ENCODE results near the gene TSPAN4.

TSPAN4 gene

GRCh38 chr11:834371-835316 lies 8.0 kb upstream of the TSPAN4 start:
- TF ChIP-seq TSHZ2 (CRISPR knock-in tag; IDR thresholded peaks at IDR 0.05) (no peak), CSDC2 (CRISPR knock-in tag; IDR thresholded peaks at IDR 0.05) (0 out of 2 replicates have a peak, but pooled peaks have one; percentile 24), ZNF565 (CRISPR knock-in tag; conservative IDR thresholded peaks at IDR 0.05; ENCODE audit: low read depth) (0 out of 2 replicates have a peak, but pooled peaks have one; percentile 3), CREB5 (CRISPR knock-in tag; IDR thresholded peaks at IDR 0.05; ENCODE audit: low read depth) (peak; percentile 54; the same call in 1 of the 2 replicates), TOX (CRISPR knock-in tag; IDR thresholded peaks at IDR 0.05; ENCODE audit: borderline replicate concordance) (no peak), ARNTL (CRISPR knock-in tag; IDR thresholded peaks at IDR 0.05; ENCODE audit: borderline replicate concordance, low read depth) (no peak)
- peak; percentile 68 for ATAC-seq

GRCh38 chr11:836274-836673 lies 6.4 kb upstream of the TSPAN4 start:
- no peak for ATAC-seq
- no peak for TF ChIP-seq RARB (CRISPR knock-in tag; IDR thresholded peaks at IDR 0.05)
- TF ChIP-seq POU6F1 (CRISPR knock-in tag; IDR thresholded peaks at IDR 0.05; ENCODE audit: borderline replicate concordance, low read depth) = no peak
- no peak for TF ChIP-seq GLIS3 (CRISPR knock-in tag; IDR thresholded peaks at IDR 0.05)
- TF ChIP-seq TCF4 (CRISPR knock-in tag; IDR thresholded peaks at IDR 0.05; ENCODE audit: borderline replicate concordance) = no peak
- TF ChIP-seq PATZ1 (CRISPR knock-in tag; IDR thresholded peaks at IDR 0.05; ENCODE audit: borderline replicate concordance) = no peak
- no peak for TF ChIP-seq ARNTL (CRISPR knock-in tag; IDR thresholded peaks at IDR 0.05; ENCODE audit: borderline replicate concordance, low read depth)
- no peak for TF ChIP-seq CSRNP3 (CRISPR knock-in tag; IDR thresholded peaks at IDR 0.05)
- no peak for TF ChIP-seq BACH2 (CRISPR knock-in tag; IDR thresholded peaks at IDR 0.05; ENCODE audit: borderline replicate concordance)
- no peak for TF ChIP-seq ZNF70 (CRISPR knock-in tag; IDR thresholded peaks at IDR 0.05)
- no peak for TF ChIP-seq ZFP30 (CRISPR knock-in tag; IDR thresholded peaks at IDR 0.05)
- no peak for TF ChIP-seq ISL1 (CRISPR knock-in tag; IDR thresholded peaks at IDR 0.05)
- TF ChIP-seq CREB5 (CRISPR knock-in tag; IDR thresholded peaks at IDR 0.05; ENCODE audit: low read depth) = no peak
- TF ChIP-seq TSHZ2 (CRISPR knock-in tag; IDR thresholded peaks at IDR 0.05) = no peak
- no peak for TF ChIP-seq SNAI2 (CRISPR knock-in tag; IDR thresholded peaks at IDR 0.05)
- TF ChIP-seq PPARA (CRISPR knock-in tag; IDR thresholded peaks at IDR 0.05; ENCODE audit: borderline replicate concordance) = no peak
- no peak for TF ChIP-seq ZC3H10 (CRISPR knock-in tag; IDR thresholded peaks at IDR 0.05)
- no peak for TF ChIP-seq TOX (CRISPR knock-in tag; IDR thresholded peaks at IDR 0.05; ENCODE audit: borderline replicate concordance)
- no peak for TF ChIP-seq ZNF565 (CRISPR knock-in tag; conservative IDR thresholded peaks at IDR 0.05; ENCODE audit: low read depth)
- no peak for TF ChIP-seq ZFP3 (CRISPR knock-in tag; IDR thresholded peaks at IDR 0.05)
